H9 (cell line): Measurements from ENCODE around the gene ASGR1. TPM values are rescaled to one million over a fixed set of nuclear protein-coding genes. Genes with fewer than 3 reads are reported as not detected.
A peak's percentile ranks its signal among the peaks of the same experiment; 100 is the strongest.

ENCODE experiments used
- DNase-seq: peaks from one replicate; pipeline ENCODE4 v3.0.0-alpha.2; 2017
- H2AFZ ChIP-seq: one replicate; pipeline ENCODE4 v1.6.1; 2013; ENCODE audit warnings: mild to moderate bottlenecking, low read length, control low read depth, moderate library complexity
- H2AK5ac ChIP-seq: 2 replicates; pipeline ENCODE4 v1.6.1; 2013; ENCODE audit warnings: low read length, control low read depth, mixed read lengths; ENCODE audit not compliant: insufficient read length
- H2BK120ac ChIP-seq: one replicate; pipeline ENCODE4 v1.6.1; 2013; ENCODE audit warnings: low read depth, mild to moderate bottlenecking, low read length, control low read depth, inconsistent platforms; ENCODE audit not compliant: poor library complexity, severe bottlenecking
- H2BK12ac ChIP-seq: 2 replicates; pipeline ENCODE4 v1.6.1; 2013; ENCODE audit warnings: low read length, control low read depth, mixed read lengths, low read depth; ENCODE audit not compliant: insufficient read length
- H2BK15ac ChIP-seq: 2 replicates; pipeline ENCODE4 v1.6.1; 2013; ENCODE audit warnings: low read depth, low read length, control low read depth
- H2BK20ac ChIP-seq: one replicate; pipeline ENCODE4 v1.6.1; 2013; ENCODE audit warnings: low read depth, mild to moderate bottlenecking, low read length, control low read depth, inconsistent platforms; ENCODE audit not compliant: poor library complexity, severe bottlenecking
- H2BK5ac ChIP-seq: 2 replicates; pipeline ENCODE4 v1.6.1; 2013; ENCODE audit warnings: low read length, control low read depth, mixed read lengths; ENCODE audit not compliant: insufficient read length
- H3K14ac ChIP-seq: 2 replicates; pipeline ENCODE4 v1.6.1; 2013; ENCODE audit warnings: low read length, control low read depth; ENCODE audit not compliant: insufficient read depth
- H3K18ac ChIP-seq: 2 replicates; pipeline ENCODE4 v1.6.1; 2013; ENCODE audit warnings: low read depth, mild to moderate bottlenecking, mixed read lengths, low read length, control low read depth; ENCODE audit not compliant: insufficient read length
- H3K23ac ChIP-seq: 2 replicates; pipeline ENCODE4 v1.6.1; 2013; ENCODE audit warnings: low read length, control low read depth, mixed read lengths, low read depth; ENCODE audit not compliant: insufficient read length
- H3K23me2 ChIP-seq: 2 replicates; pipeline ENCODE4 v1.6.1; 2013; ENCODE audit warnings: low read depth, mild to moderate bottlenecking, mixed read lengths, low read length, control low read depth; ENCODE audit not compliant: insufficient read length, poor library complexity, severe bottlenecking
- H3K27ac ChIP-seq: 2 replicates; pipeline ENCODE4 v1.5.1; 2013; ENCODE audit warnings: low read length, control low read depth, mixed read lengths, low read depth; ENCODE audit not compliant: insufficient read length
- H3K27me3 ChIP-seq: 2 replicates; pipeline ENCODE4 v1.6.1; 2013; ENCODE audit warnings: low read length, control low read depth, inconsistent platforms; ENCODE audit not compliant: insufficient read depth
- H3K4ac ChIP-seq: 2 replicates; pipeline ENCODE4 v1.6.1; 2013; ENCODE audit warnings: low read depth, mild to moderate bottlenecking, control low read depth, inconsistent platforms, low read length, moderate library complexity
- H3K4me1 ChIP-seq: 2 replicates; pipeline ENCODE4 v1.6.1; 2013; ENCODE audit warnings: low read length, control low read depth, inconsistent platforms; ENCODE audit not compliant: insufficient read depth
- H3K4me2 ChIP-seq: 2 replicates; pipeline ENCODE4 v1.6.1; 2013; ENCODE audit warnings: low read length, control low read depth, mixed read lengths; ENCODE audit not compliant: insufficient read length, insufficient read depth
- H3K56ac ChIP-seq: 2 replicates; pipeline ENCODE4 v1.6.1; 2013; ENCODE audit warnings: low read depth, mild to moderate bottlenecking, mixed read lengths, low read length, control low read depth; ENCODE audit not compliant: insufficient read length
- H3K79me1 ChIP-seq: 2 replicates; pipeline ENCODE4 v1.6.1; 2013; ENCODE audit warnings: low read depth, mild to moderate bottlenecking, moderate library complexity, low read length, control low read depth, inconsistent platforms; ENCODE audit not compliant: insufficient read depth, poor library complexity, severe bottlenecking
- H3K79me2 ChIP-seq: 2 replicates; pipeline ENCODE4 v1.6.1; 2013; ENCODE audit warnings: low read length, control low read depth, inconsistent platforms; ENCODE audit not compliant: insufficient read depth
- H3K9ac ChIP-seq: 2 replicates; pipeline ENCODE4 v1.6.1; 2013; ENCODE audit warnings: low read length, control low read depth, mixed read lengths; ENCODE audit not compliant: insufficient read length; ENCODE audit errors: extremely low read depth
- H3K9me3 ChIP-seq: one replicate; pipeline ENCODE4 v1.6.1; 2013; ENCODE audit warnings: low read depth, low read length, inconsistent platforms; ENCODE audit not compliant: control insufficient read depth
- H3T11ph ChIP-seq: one replicate; pipeline ENCODE4 v1.6.1; 2013; ENCODE audit warnings: mild to moderate bottlenecking, low read length, control low read depth, inconsistent platforms
- H4K20me1 ChIP-seq: one replicate; pipeline ENCODE4 v1.6.1; 2013; ENCODE audit not compliant: control insufficient read depth, insufficient read length, insufficient read depth
- H4K5ac ChIP-seq: 2 replicates; pipeline ENCODE4 v1.6.1; 2013; ENCODE audit warnings: low read depth, mild to moderate bottlenecking, mixed read lengths, low read length, control low read depth; ENCODE audit not compliant: insufficient read length
- H4K8ac ChIP-seq: replicated peaks from 2 replicates; pipeline ENCODE4 v1.6.1; 2013; ENCODE audit warnings: low read length, control low read depth, mixed read lengths, low read depth; ENCODE audit not compliant: insufficient read length
- H4K91ac ChIP-seq: 2 replicates; pipeline ENCODE4 v1.6.1; 2013; ENCODE audit warnings: low read depth, mild to moderate bottlenecking, moderate library complexity, mixed read lengths, low read length, control low read depth; ENCODE audit not compliant: insufficient read length
- H3K27ac Mint-ChIP-seq, 3 experiments: 2 replicates in 2 of 3; 3 replicates in 1 of 3; pipeline ENCODE4 v1.8.0; 2020 to 2021; ENCODE audit warnings: mixed read lengths in 3 of 3, mild to moderate bottlenecking in 1 of 3, moderate library complexity in 1 of 3
- H3K27me3 Mint-ChIP-seq: 2 replicates; pipeline ENCODE4 v1.8.0; 2021; ENCODE audit warnings: low read depth, mild to moderate bottlenecking, moderate library complexity, mixed read lengths
- H3K36me3 Mint-ChIP-seq, 3 experiments: 2 replicates in 2 of 3; 3 replicates in 1 of 3; pipeline ENCODE4 v1.8.0; 2020 to 2021; ENCODE audit warnings: low read depth in 3 of 3, mixed read lengths in 3 of 3; ENCODE audit not compliant: insufficient read depth in 1 of 3
- H3K4me1 Mint-ChIP-seq, 2 experiments: 2 replicates each; pipeline ENCODE4 v1.8.0; 2020; ENCODE audit warnings: mixed read lengths in 2 of 2
- H3K4me3 Mint-ChIP-seq, 2 experiments: 2 replicates in 1 of 2; 3 replicates in 1 of 2; pipeline ENCODE4 v1.8.0; 2020 to 2021; ENCODE audit warnings: mild to moderate bottlenecking in 2 of 2, mixed read lengths in 2 of 2, moderate library complexity in 1 of 2
- H3K9me3 Mint-ChIP-seq, 2 experiments: 2 replicates in 1 of 2; 3 replicates in 1 of 2; pipeline ENCODE4 v1.8.0; 2020; ENCODE audit warnings: mild to moderate bottlenecking in 2 of 2, mixed read lengths in 2 of 2, moderate library complexity in 1 of 2
- CTCF ChIP-seq: fragments of 200-600 bp; sonication (generic); conservative IDR thresholded peaks from 3 replicates; pipeline ENCODE4 v1.8.0; 2021; ENCODE audit warnings: antibody characterized with exemption, mild to moderate bottlenecking
- WGBS: extraction: QIAGEN DNeasy Blood & Tissue Kit; methylation state at CpG from one replicate; pipeline ENCODE4 v1.1.7; 2013; ENCODE audit warnings: missing lambda C conversion rate, low lambda C conversion rate, mixed read lengths; ENCODE audit not compliant: insufficient read length; ENCODE audit errors: extremely low coverage; 5-methylcytosine and 5-hydroxymethylcytosine counted together
- total RNA-seq: library from RNA; stranded (reverse); gene quantifications from 2 replicates; pipeline ENCODE4 v1.2.1, GENCODE V29; 2021

ASGR1 gene
- total RNA-seq, 1 experiment from 2014 or later, result 5.9 TPM

- no peak overlapping the region for H4K91ac ChIP-seq
- H3K79me1 ChIP-seq, result no peaks in the 10 kb centered on the region
- no peaks in the 10 kb centered on the region; the same call in none of the 2 replicates for H3K27me3 Mint-ChIP-seq
- TF ChIP-seq CTCF, result no peak
- H3K36me3 Mint-ChIP-seq, result peaks cover 8 to 29% (median 21%) of the 10 kb centered on the region in 3 experiments; a peak in 6 of 7 replicates
- no peak overlapping the region for H2BK20ac ChIP-seq
- H3K23ac ChIP-seq, result no peak overlapping the region
- H3K4me2 ChIP-seq, result peak overlapping the region; percentile 40
- H3K27me3 ChIP-seq, result no peaks in the 10 kb centered on the region
- no peak for DNase-seq
- no peak overlapping the region for H3K14ac ChIP-seq
- H2AFZ ChIP-seq, result no peak overlapping the region
- H3K9me3 Mint-ChIP-seq, result no peaks in the 10 kb centered on the region; a peak in 1 of 5 replicates
- H2BK5ac ChIP-seq, result no peak overlapping the region
- H3K4me1 ChIP-seq, result no peaks in the 10 kb centered on the region; the same call in 1 of the 2 replicates
- H2AK5ac ChIP-seq, result no peak overlapping the region
- H3K27ac ChIP-seq, result no peak overlapping the region
- no peak overlapping the region for H4K5ac ChIP-seq
- H3K79me2 ChIP-seq, result no peaks in the 10 kb centered on the region
- H3K56ac ChIP-seq, result no peak overlapping the region
- no peak overlapping the region for H4K8ac ChIP-seq
- no peak overlapping the region for H3K9ac ChIP-seq
- H3K23me2 ChIP-seq, result peaks cover 23% of the 10 kb centered on the region
- no CpG with 5 or more reads among the region's 6 CpGs for WGBS
- no peaks in the 10 kb centered on the region for H3K9me3 ChIP-seq
- peak overlapping the region; percentile 95 to 97 for H3K4me3 Mint-ChIP-seq
- H3K4me1 Mint-ChIP-seq, result peaks cover 58 to 61% of the 10 kb centered on the region in 2 experiments
- H3T11ph ChIP-seq, result no peak overlapping the region
- no peaks in the 10 kb centered on the region for H4K20me1 ChIP-seq
- H3K27ac Mint-ChIP-seq, result peak overlapping the region in 1 of 3 experiments; percentile 23; a peak in 1 of 7 replicates
- H2BK120ac ChIP-seq, result no peak overlapping the region
- H2BK15ac ChIP-seq, result no peak overlapping the region
- no peak overlapping the region for H3K4ac ChIP-seq
- H2BK12ac ChIP-seq, result no peak overlapping the region
- no peak overlapping the region for H3K18ac ChIP-seq
Measured at GRCh38 chr17:7218166-7218565, 39.0 kb upstream of the ASGR1 start.
